AG10803 (cell line): ENCODE results near the gene GPX4.

Experiments used
- DNase-seq: peaks from one replicate; pipeline ENCODE4 v3.0.0; 2010; ENCODE audit warnings: low read depth
- H3K4me3 ChIP-seq: 2 replicates; pipeline ENCODE4 v1.5.1; 2011; ENCODE audit warnings: mild to moderate bottlenecking, low read length, control low read depth
- TF ChIP-seq, protein P1 (sequence below): conservative IDR thresholded peaks from 2 replicates; pipeline ENCODE4 v1.5.1; 2011; ENCODE audit warnings: mild to moderate bottlenecking, low read length, control low read depth, inconsistent platforms

GPX4 gene

DNA sequence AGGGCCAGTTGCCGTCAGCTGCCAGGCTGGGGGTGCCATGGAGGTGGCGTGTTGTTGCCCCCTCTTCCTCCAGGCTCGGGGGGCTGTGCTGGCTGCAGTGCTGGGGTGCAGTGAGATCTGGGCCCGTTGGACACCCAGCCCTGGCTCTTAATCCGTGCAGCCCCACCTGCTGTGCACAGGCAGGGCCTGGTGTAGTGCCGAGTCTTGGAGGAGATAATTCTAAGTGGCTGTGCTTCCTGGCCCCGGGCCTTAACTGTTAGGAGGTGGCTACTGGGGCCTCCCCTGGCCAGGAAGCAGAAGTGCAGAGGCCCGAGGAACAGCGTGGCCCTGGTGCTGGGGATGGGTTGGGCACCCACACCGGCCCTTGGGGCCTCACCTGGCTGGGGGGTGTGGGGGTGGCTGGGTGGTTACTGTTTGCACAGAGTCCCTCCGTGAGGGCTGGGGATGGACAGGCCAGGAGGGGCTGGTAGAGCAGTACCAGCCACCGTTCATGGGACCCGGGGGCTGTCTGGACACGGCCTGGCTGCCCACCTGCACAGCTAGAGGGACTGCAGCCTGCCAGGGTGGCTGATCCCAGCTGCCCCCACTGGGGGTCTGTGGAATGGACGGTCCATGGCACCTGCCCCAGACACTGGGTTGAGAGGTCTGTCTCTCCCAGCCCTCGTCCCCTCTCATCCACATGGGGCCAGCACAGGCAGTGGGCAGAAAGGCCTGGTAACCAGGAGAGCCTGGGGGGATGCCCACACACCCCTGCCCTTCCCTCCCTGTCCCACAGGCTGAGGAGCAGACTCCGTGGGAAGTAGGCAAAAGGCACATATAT lies 3.3 kb downstream of the GPX4 start:
- H3K4me3 ChIP-seq, result no peak overlapping the region
- TF ChIP-seq, protein P1, sequence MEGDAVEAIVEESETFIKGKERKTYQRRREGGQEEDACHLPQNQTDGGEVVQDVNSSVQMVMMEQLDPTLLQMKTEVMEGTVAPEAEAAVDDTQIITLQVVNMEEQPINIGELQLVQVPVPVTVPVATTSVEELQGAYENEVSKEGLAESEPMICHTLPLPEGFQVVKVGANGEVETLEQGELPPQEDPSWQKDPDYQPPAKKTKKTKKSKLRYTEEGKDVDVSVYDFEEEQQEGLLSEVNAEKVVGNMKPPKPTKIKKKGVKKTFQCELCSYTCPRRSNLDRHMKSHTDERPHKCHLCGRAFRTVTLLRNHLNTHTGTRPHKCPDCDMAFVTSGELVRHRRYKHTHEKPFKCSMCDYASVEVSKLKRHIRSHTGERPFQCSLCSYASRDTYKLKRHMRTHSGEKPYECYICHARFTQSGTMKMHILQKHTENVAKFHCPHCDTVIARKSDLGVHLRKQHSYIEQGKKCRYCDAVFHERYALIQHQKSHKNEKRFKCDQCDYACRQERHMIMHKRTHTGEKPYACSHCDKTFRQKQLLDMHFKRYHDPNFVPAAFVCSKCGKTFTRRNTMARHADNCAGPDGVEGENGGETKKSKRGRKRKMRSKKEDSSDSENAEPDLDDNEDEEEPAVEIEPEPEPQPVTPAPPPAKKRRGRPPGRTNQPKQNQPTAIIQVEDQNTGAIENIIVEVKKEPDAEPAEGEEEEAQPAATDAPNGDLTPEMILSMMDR, result peak; percentile 25
- peak; percentile 74 for DNase-seq

DNA sequence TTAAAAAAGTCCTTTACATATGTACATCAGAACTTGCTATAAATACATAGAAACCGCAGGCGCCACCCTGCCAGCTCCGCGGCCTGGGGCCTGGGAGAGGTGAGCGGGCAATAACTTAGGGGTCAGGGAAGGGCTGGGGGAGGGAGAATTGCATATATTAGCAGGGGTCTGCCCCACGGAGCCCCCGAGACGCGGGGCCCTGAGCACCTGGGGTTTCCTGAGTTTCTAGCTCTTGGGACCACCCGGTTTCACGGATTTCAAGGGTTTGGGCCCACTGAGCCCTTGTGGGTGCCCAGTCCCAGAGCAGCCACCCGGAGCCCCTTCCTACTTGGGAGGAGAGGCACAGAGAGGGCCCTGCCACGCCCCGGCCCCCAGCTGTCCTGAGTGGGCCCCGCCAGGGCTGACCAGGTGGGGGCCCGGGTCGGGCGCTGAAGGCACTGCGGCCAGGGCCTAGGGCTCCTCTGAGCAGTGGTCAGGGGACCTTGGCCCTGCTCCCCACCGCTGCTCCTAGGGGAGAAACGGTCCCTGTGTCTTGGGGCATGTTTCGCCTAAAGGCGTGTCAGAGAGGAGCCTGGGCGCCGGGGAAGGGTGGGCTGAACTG lies 4.0 kb downstream of the GPX4 start:
- TF ChIP-seq, protein P1, result no peak
- no peak overlapping the region for H3K4me3 ChIP-seq
- DNase-seq, result no peak

DNA sequence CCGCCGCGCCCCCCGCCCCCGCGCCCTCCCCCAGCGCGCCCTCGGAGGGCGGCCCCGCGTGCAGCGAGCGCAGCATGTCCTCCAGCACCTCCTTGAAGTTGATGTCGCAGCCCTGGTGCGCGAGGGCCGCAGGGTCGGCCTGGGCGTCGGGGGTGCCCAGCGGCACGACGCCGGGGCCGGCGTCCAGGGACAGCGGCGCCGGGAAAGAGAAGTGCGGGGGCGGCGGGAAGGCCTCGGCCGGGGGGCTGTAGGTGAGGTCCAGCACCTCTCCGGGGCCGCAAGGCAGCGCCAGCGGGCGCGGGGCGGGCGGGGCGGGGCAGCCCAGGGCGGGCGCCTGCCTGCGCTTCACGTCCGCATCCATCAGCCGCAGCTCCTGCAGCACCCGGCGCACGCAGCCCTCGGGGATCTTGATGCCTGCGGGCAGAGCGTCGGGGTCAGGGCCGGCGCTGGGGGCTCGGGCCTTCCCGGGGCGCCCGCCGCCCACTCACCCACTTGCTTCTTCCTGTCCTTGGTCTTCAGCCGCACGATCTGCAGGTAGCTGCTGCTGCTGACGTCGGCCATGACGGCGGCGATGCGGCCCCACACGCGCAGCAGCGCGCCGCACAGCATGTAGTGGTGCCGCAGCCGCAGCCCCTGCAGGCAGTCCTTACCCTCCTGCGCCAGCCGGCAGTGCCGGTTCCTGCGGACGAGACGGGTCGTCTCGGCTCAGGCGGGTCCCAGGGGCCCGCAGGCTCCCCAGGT lies 4.7 kb downstream of the GPX4 start:
- no peak for DNase-seq
- no peak overlapping the region for H3K4me3 ChIP-seq

DNA sequence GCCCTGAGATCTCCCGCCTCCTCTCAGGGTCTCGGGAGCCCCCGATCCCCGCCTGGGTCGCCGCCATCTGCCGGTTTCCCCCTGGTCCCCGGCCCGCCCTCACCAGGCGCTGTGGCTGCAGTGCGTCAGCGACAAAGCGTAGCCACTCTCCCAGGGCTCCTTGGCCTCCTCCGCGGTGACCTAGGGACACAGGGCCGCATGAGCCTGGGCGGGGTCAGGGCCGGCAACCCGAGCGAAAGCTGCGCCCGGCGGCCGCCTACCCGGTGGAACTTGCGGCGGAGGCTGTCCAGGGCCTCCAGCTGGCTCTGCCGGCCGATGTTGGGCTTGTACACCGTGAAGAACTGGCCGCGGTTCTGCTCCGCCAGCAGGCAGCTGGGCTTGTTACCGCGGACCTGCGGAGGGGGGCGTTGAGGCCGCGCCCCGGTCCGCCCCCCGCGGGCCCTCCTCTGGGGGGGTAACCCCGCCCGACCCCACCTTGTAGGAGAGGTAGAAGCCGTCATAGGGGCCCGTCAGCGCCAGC lies 5.3 kb downstream of the GPX4 start:
- no peak overlapping the region for H3K4me3 ChIP-seq
- TF ChIP-seq, protein P1, result no peak

More for the DNA sequence above, 4.7 kb downstream of the GPX4 start:
- TF ChIP-seq, protein P1, result no peak

DNA sequence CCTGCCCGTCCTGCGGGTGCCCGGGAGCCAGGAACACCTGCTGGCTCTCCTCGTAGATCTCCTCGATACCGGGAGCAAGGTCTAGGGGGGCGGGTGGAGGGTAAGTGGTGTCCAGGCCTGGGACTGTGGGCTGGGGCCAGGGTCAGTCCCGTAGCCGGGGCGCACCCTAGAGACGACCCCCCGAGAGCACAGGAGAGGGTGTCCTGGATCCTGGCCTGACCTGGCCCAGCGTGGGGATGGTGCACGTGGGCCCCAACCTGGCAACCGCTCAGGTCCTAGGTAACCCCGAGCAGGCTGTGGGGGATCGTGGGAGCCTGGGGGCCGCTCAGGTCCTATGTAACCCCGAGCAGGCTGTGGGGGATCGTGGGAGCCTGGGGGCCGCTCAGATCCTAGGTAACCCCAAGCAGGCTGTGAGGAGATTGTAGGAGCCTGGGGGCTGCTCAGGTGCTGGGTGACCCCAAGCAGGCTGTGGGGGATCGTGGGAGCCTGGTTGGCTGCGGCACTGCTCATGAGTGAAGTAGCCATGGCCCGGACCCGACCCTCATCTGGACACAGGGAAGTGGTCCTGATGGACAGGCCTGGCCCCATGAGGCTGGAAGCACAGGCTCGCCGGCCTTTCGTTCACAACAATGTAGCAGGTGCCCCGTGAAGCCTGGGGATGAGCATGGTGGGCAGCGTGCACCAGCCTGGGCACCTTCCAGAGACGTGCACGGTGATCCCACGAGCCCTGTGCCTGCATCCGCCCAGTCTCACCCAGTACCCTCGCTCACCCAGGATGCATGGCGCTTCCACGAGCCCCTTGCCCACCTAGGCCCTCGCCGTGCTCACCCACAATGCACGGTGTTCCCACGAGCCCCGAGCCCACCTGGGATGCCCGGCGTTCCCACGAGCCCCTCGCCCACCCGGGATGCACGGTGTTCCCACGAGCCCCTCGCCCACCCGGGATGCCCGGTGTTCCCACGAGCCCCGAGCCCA lies 6.2 kb downstream of the GPX4 start:
- no peak for DNase-seq
- no peak overlapping the region for H3K4me3 ChIP-seq
- TF ChIP-seq, protein P1, result no peak

More for the DNA sequence above, 5.3 kb downstream of the GPX4 start:
- DNase-seq, result no peak
